ENCODE measurements around the gene SLC5A6. TPM values are rescaled to one million over a fixed set of nuclear protein-coding genes. Genes with fewer than 3 reads are reported as not detected.

Gene SLC5A6
- polyA plus RNA-seq, 1 of the 3 experiments (the other 2 are of a cell fraction), result 75.7 TPM

- Histone ChIP-seq H4K20me1 (ENCODE audit: insufficient read depth) (no peaks in the 10 kb centered on the region), H2AFZ (ENCODE audit: low read depth) (no peak overlapping the region), H3K79me2 (ENCODE audit: insufficient read depth) (no peaks in the 10 kb centered on the region), H3K4me1 (ENCODE audit: control insufficient read depth in 1 of 2, insufficient read depth in 2 of 2, low read depth in 1 of 2, low read length in 1 of 2) (no peaks in the 10 kb centered on the region), H3K4me3 (ENCODE audit: low read depth in 2 of 2, low read length in 1 of 2) (no peak overlapping the region), H3K9me2 (no peaks in the 10 kb centered on the region), H3K27me3 (ENCODE audit: insufficient read depth) (no peaks in the 10 kb centered on the region), H3K27ac (ENCODE audit: low read depth in 2 of 2, low read length in 1 of 2) (no peak overlapping the region), H3K9me3 (no peaks in the 10 kb centered on the region), H3K9ac (no peak overlapping the region), H3K36me3 (replicated peaks in 1 of 2; ENCODE audit: control insufficient read depth in 1 of 2, insufficient read depth in 2 of 2, low read length in 1 of 2) (peaks cover 43 to 93% of the 10 kb centered on the region in 2 experiments), H3K4me2 (no peak overlapping the region), H3F3A (replicated peaks; ENCODE audit: insufficient read depth) (peaks cover under 1% of the 10 kb centered on the region)
- no peak for TF ChIP-seq EZH2phosphoT487 (IDR thresholded peaks at IDR 0.05; ENCODE audit: borderline replicate concordance, low read depth)
- TF ChIP-seq FOSL2 (IDR thresholded peaks at IDR 0.05; ENCODE audit: borderline replicate concordance, low read depth), result no peak
- no peak for TF ChIP-seq MAX (IDR thresholded peaks at IDR 0.05; ENCODE audit: low read depth)
- no peak for TF ChIP-seq USF1 (IDR thresholded peaks at IDR 0.05; ENCODE audit: borderline replicate concordance, low read depth)
- TF ChIP-seq SIN3A (IDR thresholded peaks at IDR 0.05; ENCODE audit: borderline replicate concordance, low read depth, low read length), result no peak
- no peak for TF ChIP-seq TEAD4 (IDR thresholded peaks at IDR 0.05; ENCODE audit: borderline replicate concordance, insufficient read depth)
- no peak for TF ChIP-seq YY1 (IDR thresholded peaks at IDR 0.05; ENCODE audit: low read depth)
- no peak for TF ChIP-seq GATA2 (CRISPR knock-in tag; IDR thresholded peaks at IDR 0.05)
- TF ChIP-seq ZBTB33 (IDR thresholded peaks at IDR 0.05; ENCODE audit: borderline replicate concordance, low read depth), result no peak
- TF ChIP-seq MEF2A (IDR thresholded peaks at IDR 0.05; ENCODE audit: borderline replicate concordance, low read depth), result no peak
- no peak for TF ChIP-seq CHD2 (IDR thresholded peaks at IDR 0.05; ENCODE audit: low read length, partially characterized antibody)
- no peak for TF ChIP-seq EP300 (IDR thresholded peaks at IDR 0.05; ENCODE audit: borderline replicate concordance in 1 of 2, low read depth in 1 of 2, low read length in 1 of 2)
- TF ChIP-seq GABPA (IDR thresholded peaks at IDR 0.05; ENCODE audit: low read depth), result no peak
- no peak for TF ChIP-seq RXRA (IDR thresholded peaks at IDR 0.05; ENCODE audit: borderline replicate concordance, low read depth)
- TF ChIP-seq PBX3 (IDR thresholded peaks at IDR 0.05), result no peak
- no peak for TF ChIP-seq MXI1 (IDR thresholded peaks at IDR 0.05; ENCODE audit: low read depth, low read length)
- no peak for DNase-seq
- WGBS (ENCODE audit: low lambda C conversion rate), result 95% methylated on average over 12 of the region's 15 CpGs
- ChIA-PET POLR2A (interaction anchor here (0.6 kb wide), 1 partner anchor 9 kb away, joined by 4 read pairs; no protein-coding TSS in a partner anchor), CTCF (interaction anchor here (3.4 to 6.8 kb wide), 2 partner anchors 11 to 43 kb away, joined by 16 to 39 read pairs; partner anchors contain the start of gene TRIM54)
Observed at GRCh38 chr2:27237341-27237945, 25.4 kb upstream of the SLC5A6 start.

Data from SK-N-SH (cell line).